SU-DHL-6 (cell line): ENCODE measurements around the gene SPON2.

Experiments used
- H2AFZ ChIP-seq: fragments of 200-600 bp; sonication (generic); 2 replicates; pipeline ENCODE4 v1.6.1; 2014; ENCODE audit warnings: low read depth, mild to moderate bottlenecking, moderate library complexity, mixed read lengths, antibody characterized with exemption, low read length; ENCODE audit not compliant: severe bottlenecking
- H3F3A ChIP-seq: fragments of 200-600 bp; shearing (Covaris generic); 2 replicates; pipeline ENCODE4 v1.6.0; 2016; ENCODE audit warnings: antibody characterized with exemption, mild to moderate bottlenecking; ENCODE audit not compliant: insufficient read depth
- H3K27ac ChIP-seq: fragments of 200-600 bp; sonication (generic); 2 replicates; pipeline ENCODE4 v1.5.1; 2016; ENCODE audit warnings: low read depth, mild to moderate bottlenecking, low read length, moderate library complexity, mixed read lengths
- H3K27me3 ChIP-seq: fragments of 200-600 bp; sonication (generic), shearing (Covaris generic); 2 replicates; pipeline ENCODE4 v1.6.0; 2014; ENCODE audit warnings: mild to moderate bottlenecking, low read length
- H3K36me3 ChIP-seq: fragments of 200-600 bp; sonication (generic); 2 replicates; pipeline ENCODE4 v1.6.1; 2014; ENCODE audit warnings: mild to moderate bottlenecking, low read length, mixed read lengths
- H3K4me2 ChIP-seq: fragments of 300-600, 200-600 bp; shearing (Covaris generic), sonication (generic); 2 replicates; pipeline ENCODE4 v1.6.0; 2014; ENCODE audit warnings: low read length, low read depth, mild to moderate bottlenecking; ENCODE audit not compliant: poor library complexity, severe bottlenecking
- H3K4me3 ChIP-seq: fragments of 200-600 bp; sonication (generic); 2 replicates; pipeline ENCODE4 v1.5.1; 2014; ENCODE audit warnings: antibody characterized with exemption, low read length, mild to moderate bottlenecking, mixed read lengths; ENCODE audit not compliant: insufficient read depth, poor library complexity, severe bottlenecking
- H3K79me2 ChIP-seq: fragments of 200-600 bp; sonication (generic); 2 replicates; pipeline ENCODE4 v1.6.1; 2014; ENCODE audit warnings: mild to moderate bottlenecking, low read length, moderate library complexity; ENCODE audit not compliant: insufficient read depth
- H3K9ac ChIP-seq: fragments of 200-600 bp; sonication (generic); 2 replicates; pipeline ENCODE4 v1.7.0; 2014; ENCODE audit warnings: mild to moderate bottlenecking, low read length
- H3K9me2 ChIP-seq: fragments of 200-600 bp; sonication (generic); replicated peaks from 2 replicates; pipeline ENCODE4 v1.6.1; 2014; ENCODE audit warnings: low read length; ENCODE audit not compliant: insufficient read depth
- H3K9me3 ChIP-seq: fragments of 200-600 bp; sonication (generic); 2 replicates; pipeline ENCODE4 v1.6.1; 2014; ENCODE audit warnings: low read length, mixed read lengths; ENCODE audit not compliant: insufficient read depth
- H4K20me1 ChIP-seq: fragments of 200-600 bp; sonication (generic); 2 replicates; pipeline ENCODE4 v1.6.1; 2014; ENCODE audit warnings: low read depth, mild to moderate bottlenecking, antibody characterized with exemption, low read length, moderate library complexity, mixed read lengths
- CTCF ChIP-seq: fragments of 200-600 bp; sonication (generic); IDR thresholded peaks from one replicate; pipeline ENCODE4 v1.5.1; 2017; ENCODE audit warnings: antibody characterized with exemption, mild to moderate bottlenecking, low read length, moderate library complexity; ENCODE audit not compliant: insufficient read depth, poor library complexity, severe bottlenecking
- EZH2phosphoT487 ChIP-seq: fragments of 200-600 bp; sonication (generic), shearing (Covaris generic); conservative IDR thresholded peaks from 2 replicates; pipeline ENCODE4 v1.6.1; 2018; ENCODE audit warnings: mild to moderate bottlenecking, antibody characterized with exemption, low read length, moderate library complexity, mixed read lengths

Gene SPON2

GRCh38 chr4:1164040-1164439 is 8.3 kb downstream of the SPON2 start:
- no peak overlapping the region for H3K27ac ChIP-seq
- H3K79me2 ChIP-seq = no peaks in the 10 kb centered on the region
- no peaks in the 10 kb centered on the region for H3K9me2 ChIP-seq
- no peaks in the 10 kb centered on the region for H3F3A ChIP-seq
- no peaks in the 10 kb centered on the region for H3K27me3 ChIP-seq
- H3K9me3 ChIP-seq = no peaks in the 10 kb centered on the region
- H3K36me3 ChIP-seq = no peaks in the 10 kb centered on the region; the same call in 1 of the 2 replicates
- no peak overlapping the region for H3K4me3 ChIP-seq
- H3K9ac ChIP-seq = no peak overlapping the region
- no peak overlapping the region for H3K4me2 ChIP-seq
- H4K20me1 ChIP-seq = no peaks in the 10 kb centered on the region
- H2AFZ ChIP-seq = no peak overlapping the region
- TF ChIP-seq CTCF = no peak
- no peak for TF ChIP-seq EZH2phosphoT487

GRCh38 chr4:1160351-1160750 is 12.0 kb downstream of the SPON2 start:
- Histone ChIP-seq H3K36me3 (no peaks in the 10 kb centered on the region; the same call in 1 of the 2 replicates), H3K9ac (no peak overlapping the region), H3K27me3 (no peaks in the 10 kb centered on the region), H3K4me2 (no peak overlapping the region), H3F3A (no peaks in the 10 kb centered on the region), H4K20me1 (no peaks in the 10 kb centered on the region), H3K9me2 (no peaks in the 10 kb centered on the region), H3K27ac (no peak overlapping the region), H3K9me3 (no peaks in the 10 kb centered on the region; the same call in 1 of the 2 replicates), H3K4me3 (no peak overlapping the region), H3K79me2 (no peaks in the 10 kb centered on the region), H2AFZ (no peak overlapping the region)
- no peak for TF ChIP-seq CTCF
- TF ChIP-seq EZH2phosphoT487 = no peak

- TF ChIP-seq CTCF (no peak), EZH2phosphoT487 (no peak)
- Histone ChIP-seq H3K9me3 (peaks cover 2% of the 10 kb centered on the region; the same call in 1 of the 2 replicates), H3K9me2 (no peaks in the 10 kb centered on the region), H3K36me3 (no peaks in the 10 kb centered on the region), H3K79me2 (no peaks in the 10 kb centered on the region), H3K27ac (no peak overlapping the region), H3F3A (no peaks in the 10 kb centered on the region), H2AFZ (no peak overlapping the region), H3K4me3 (no peak overlapping the region), H3K9ac (no peak overlapping the region), H4K20me1 (no peaks in the 10 kb centered on the region), H3K4me2 (no peak overlapping the region), H3K27me3 (no peaks in the 10 kb centered on the region)
Observed at GRCh38 chr4:1156069-1156468, 16.3 kb downstream of the SPON2 start.

- Histone ChIP-seq H3K4me2 (no peak overlapping the region), H3K9ac (no peak overlapping the region), H3K27ac (no peak overlapping the region), H3K36me3 (no peaks in the 10 kb centered on the region), H4K20me1 (no peaks in the 10 kb centered on the region), H3K79me2 (no peaks in the 10 kb centered on the region), H3F3A (no peaks in the 10 kb centered on the region), H3K9me2 (no peaks in the 10 kb centered on the region), H3K4me3 (no peak overlapping the region), H3K27me3 (no peaks in the 10 kb centered on the region), H3K9me3 (peaks cover 10% of the 10 kb centered on the region; the same call in 1 of the 2 replicates), H2AFZ (no peak overlapping the region)
- TF ChIP-seq CTCF (no peak), EZH2phosphoT487 (no peak)
Observed at GRCh38 chr4:1155314-1155713, 17.1 kb downstream of the SPON2 start.
